ENCODE data around the gene HK3.

HK3 gene

DNA sequence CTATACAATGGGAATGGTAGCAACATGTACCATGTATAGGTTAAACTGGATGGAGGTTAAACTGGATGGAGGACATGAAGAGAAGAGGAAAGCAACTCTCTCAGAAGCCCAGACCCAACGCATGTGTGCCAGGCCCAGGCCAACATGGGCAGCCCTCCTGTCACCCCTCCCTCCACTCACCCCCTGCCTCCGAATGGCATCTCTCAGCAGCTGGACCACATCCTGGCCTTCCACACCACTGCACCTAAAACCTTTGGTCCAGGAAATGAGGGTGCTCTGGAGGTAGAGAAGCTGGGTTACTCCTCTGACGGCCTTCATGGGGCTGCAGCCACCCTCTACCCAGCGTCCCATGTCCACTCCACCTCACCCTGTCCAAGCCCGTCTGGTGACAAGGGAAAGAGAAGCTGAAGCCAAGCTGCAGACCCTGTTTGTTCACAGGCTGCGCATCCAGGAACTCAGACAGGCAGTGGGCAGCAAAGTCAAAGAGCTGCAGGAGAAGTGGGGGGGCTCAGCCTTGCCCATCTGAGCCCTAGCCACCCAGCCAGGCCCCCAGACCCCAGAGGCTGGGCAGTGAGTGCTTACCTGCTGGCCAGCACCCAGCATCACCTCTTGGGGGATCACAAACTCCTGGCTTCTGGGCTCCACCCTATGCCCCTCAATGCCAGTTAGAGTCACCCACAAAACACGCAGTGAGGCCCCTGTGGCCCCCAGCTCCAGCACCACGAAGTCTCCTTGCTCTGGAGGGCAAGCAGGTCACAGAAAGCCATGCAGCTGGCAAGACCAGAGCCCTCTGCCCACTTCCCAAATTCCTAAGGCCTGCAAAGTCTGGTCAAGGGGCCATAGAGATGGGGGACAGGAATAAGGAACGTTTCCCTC lies 8.5 kb downstream of the HK3 start:
- Histone ChIP-seq H3K4me3 (ENCODE audit: low read depth, low read length) (no peak overlapping the region), H3K9me3 (ENCODE audit: control insufficient read depth, insufficient read depth, low read length) (no peaks in the 10 kb centered on the region), H3K4me1 (ENCODE audit: control insufficient read depth, insufficient read depth, low read length) (no peaks in the 10 kb centered on the region), H3K9ac (ENCODE audit: low read depth, low read length) (no peak overlapping the region), H3K27ac (ENCODE audit: low read depth, low read length) (no peak overlapping the region), H3K36me3 (ENCODE audit: control insufficient read depth, insufficient read depth, low read length) (no peaks in the 10 kb centered on the region), H3K27me3 (ENCODE audit: control insufficient read depth, insufficient read depth, low read length) (no peaks in the 10 kb centered on the region)

- Histone ChIP-seq H3K9ac (ENCODE audit: low read depth, low read length) (no peak overlapping the region), H3K36me3 (ENCODE audit: control insufficient read depth, insufficient read depth, low read length) (no peaks in the 10 kb centered on the region), H3K27me3 (ENCODE audit: control insufficient read depth, insufficient read depth, low read length) (no peaks in the 10 kb centered on the region), H3K4me1 (ENCODE audit: control insufficient read depth, insufficient read depth, low read length) (no peaks in the 10 kb centered on the region), H3K4me3 (ENCODE audit: low read depth, low read length) (no peak overlapping the region), H3K9me3 (ENCODE audit: control insufficient read depth, insufficient read depth, low read length) (no peaks in the 10 kb centered on the region), H3K27ac (ENCODE audit: low read depth, low read length) (no peak overlapping the region)
These were observed 9.5 kb downstream of the HK3 start for GRCh38 chr5:176889321-176890280.

DNA sequence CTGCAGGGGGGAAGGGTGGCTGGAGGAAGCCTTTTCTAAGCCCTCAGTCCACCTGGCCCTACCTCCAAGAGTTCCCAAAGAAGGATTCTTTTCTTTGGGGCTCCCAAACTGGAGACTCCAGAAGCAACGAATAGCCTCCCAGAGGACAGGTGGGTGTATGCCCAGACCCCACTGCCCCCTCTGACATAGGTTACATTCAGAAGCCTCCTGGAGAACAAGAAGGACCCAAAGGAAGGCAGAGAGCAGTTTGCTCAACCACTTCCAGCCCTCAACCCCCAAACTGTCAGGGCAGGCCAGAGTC lies 10.3 kb downstream of the HK3 start:
- no peak overlapping the region for H3K9ac ChIP-seq (ENCODE audit: low read depth, low read length)
- H3K27ac ChIP-seq (ENCODE audit: low read depth, low read length): no peak overlapping the region
- no peaks in the 10 kb centered on the region for H3K27me3 ChIP-seq (ENCODE audit: control insufficient read depth, insufficient read depth, low read length)
- no peak overlapping the region for H3K4me3 ChIP-seq (ENCODE audit: low read depth, low read length)
- H3K4me1 ChIP-seq (ENCODE audit: control insufficient read depth, insufficient read depth, low read length): no peaks in the 10 kb centered on the region
- H3K9me3 ChIP-seq (ENCODE audit: control insufficient read depth, insufficient read depth, low read length): no peaks in the 10 kb centered on the region
- no peaks in the 10 kb centered on the region for H3K36me3 ChIP-seq (ENCODE audit: control insufficient read depth, insufficient read depth, low read length)

DNA sequence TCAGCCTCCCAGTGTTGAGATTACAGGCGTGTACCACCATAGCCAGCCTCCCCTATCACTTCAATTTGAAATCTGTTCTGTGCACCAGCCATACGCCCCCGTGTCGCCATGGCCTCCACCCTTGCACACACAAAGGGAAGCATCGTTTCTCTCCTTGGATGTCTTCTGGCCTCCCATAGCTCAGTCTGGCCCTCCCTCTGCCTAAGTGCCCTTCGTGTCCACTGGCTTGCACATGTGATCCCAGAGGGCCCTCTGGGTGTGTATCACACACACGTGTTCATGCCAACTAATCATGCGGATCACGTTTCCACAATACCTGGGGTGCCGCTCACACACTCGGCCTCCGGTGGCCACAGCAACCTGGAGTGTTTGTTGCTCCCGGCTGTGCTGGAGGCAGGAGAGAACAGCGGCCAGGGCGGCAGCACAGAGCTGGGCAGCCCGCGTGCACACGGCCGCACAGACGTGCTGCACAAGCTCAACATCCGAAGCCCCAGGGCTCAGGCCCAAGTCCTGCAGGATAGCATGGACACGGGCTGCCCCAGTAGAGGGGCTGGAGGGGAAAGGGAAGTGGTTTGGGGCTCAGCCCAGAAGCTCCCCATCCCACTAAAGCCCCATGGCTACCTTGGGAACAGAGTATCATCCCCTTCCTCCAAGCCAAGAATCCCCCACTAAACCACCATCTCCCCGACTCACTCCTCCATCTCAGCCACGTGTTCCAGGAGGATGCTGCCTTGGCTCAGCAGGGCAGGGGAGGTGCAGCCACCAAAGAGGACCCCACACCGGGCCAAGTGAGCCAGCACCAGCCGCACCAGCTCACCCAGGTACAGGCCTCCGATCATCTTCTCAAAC lies 10.9 kb downstream of the HK3 start:
- no peaks in the 10 kb centered on the region for H3K4me1 ChIP-seq (ENCODE audit: control insufficient read depth, insufficient read depth, low read length)
- H3K9ac ChIP-seq (ENCODE audit: low read depth, low read length): no peak overlapping the region
- no peak overlapping the region for H3K4me3 ChIP-seq (ENCODE audit: low read depth, low read length)
- no peaks in the 10 kb centered on the region for H3K9me3 ChIP-seq (ENCODE audit: control insufficient read depth, insufficient read depth, low read length)
- no peaks in the 10 kb centered on the region for H3K36me3 ChIP-seq (ENCODE audit: control insufficient read depth, insufficient read depth, low read length)
- H3K27me3 ChIP-seq (ENCODE audit: control insufficient read depth, insufficient read depth, low read length): no peaks in the 10 kb centered on the region
- no peak overlapping the region for H3K27ac ChIP-seq (ENCODE audit: low read depth, low read length)

DNA sequence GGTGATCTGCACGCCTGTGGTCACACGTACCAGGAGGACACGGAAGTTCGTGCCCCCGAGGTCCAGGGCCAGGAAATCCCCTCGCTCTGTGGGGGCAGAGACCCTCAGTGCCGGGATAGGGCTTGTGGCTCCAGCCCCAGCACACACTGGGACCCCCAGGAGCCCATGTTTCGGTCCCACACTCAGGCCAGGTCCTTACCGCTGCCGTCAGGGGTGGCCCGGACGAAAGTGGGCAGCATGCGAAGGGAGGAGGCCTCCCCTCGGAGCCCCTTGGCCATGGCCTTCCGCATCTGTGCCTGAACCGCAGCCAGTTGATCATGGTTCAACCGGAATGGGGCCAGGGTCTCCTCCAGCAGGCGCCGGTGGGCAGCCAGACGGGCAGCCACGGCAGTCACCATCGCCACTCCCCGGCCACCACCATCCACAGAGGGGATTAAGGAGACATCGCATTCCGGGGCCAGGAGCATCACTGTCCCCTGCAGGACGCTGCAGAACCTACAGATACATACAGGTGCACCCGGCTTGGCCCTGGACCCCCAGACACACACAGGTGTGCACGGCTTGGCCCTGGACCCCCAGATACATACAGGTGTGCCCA lies 11.8 kb downstream of the HK3 start:
- H3K27me3 ChIP-seq (ENCODE audit: control insufficient read depth, insufficient read depth, low read length): no peaks in the 10 kb centered on the region
- no peak overlapping the region for H3K27ac ChIP-seq (ENCODE audit: low read depth, low read length)
- H3K9ac ChIP-seq (ENCODE audit: low read depth, low read length): no peak overlapping the region
- no peaks in the 10 kb centered on the region for H3K9me3 ChIP-seq (ENCODE audit: control insufficient read depth, insufficient read depth, low read length)
- H3K4me1 ChIP-seq (ENCODE audit: control insufficient read depth, insufficient read depth, low read length): no peaks in the 10 kb centered on the region
- no peaks in the 10 kb centered on the region for H3K36me3 ChIP-seq (ENCODE audit: control insufficient read depth, insufficient read depth, low read length)
- no peak overlapping the region for H3K4me3 ChIP-seq (ENCODE audit: low read depth, low read length)

DNA sequence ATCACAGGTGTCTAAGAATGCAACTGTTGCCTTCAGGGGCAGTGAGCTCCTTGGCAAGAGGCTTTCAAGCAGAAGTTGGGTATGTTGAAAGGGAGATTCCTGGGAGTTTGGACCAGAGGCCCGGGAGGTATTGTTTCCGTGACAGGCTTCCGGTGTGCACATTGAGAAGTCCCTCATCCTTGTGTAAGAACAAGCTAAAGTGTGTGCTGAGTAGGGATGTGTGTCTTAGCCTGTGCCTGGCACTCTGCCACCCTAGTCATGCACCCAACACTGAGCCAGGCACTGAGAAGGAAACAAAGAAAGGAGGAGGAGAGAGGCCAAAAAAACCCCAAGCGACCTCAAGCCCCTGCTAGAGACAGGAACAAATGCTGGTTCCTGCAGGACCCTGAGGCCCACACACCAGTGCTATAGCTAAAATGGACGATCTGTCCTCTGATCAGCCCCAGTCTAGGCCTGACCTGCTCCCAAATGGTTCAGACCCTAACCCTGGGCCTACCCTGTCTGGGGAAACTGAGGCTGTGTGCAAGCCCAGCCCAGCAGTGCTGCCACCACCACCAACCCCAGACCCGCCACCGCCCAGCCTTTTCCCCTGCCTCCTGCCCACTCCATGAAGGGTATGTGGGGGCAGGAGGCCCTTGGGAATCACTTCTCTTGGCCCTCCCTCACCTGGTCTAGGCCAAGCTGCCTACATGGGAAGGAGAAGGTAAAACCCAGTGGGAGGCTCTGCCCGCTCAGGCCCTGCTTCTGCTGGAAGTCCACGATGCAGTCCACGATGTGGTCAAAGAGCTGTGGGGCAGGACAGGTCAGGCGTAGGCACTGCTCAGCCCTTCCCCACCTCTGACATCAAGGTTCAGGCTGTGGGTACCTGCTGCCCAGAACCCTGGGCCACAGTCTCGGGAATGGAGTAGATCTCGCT lies 12.6 kb downstream of the HK3 start:
- no peaks in the 10 kb centered on the region for H3K36me3 ChIP-seq (ENCODE audit: control insufficient read depth, insufficient read depth, low read length)
- H3K9ac ChIP-seq (ENCODE audit: low read depth, low read length): no peak overlapping the region
- no peaks in the 10 kb centered on the region for H3K4me1 ChIP-seq (ENCODE audit: control insufficient read depth, insufficient read depth, low read length)
- H3K27ac ChIP-seq (ENCODE audit: low read depth, low read length): no peak overlapping the region
- H3K4me3 ChIP-seq (ENCODE audit: low read depth, low read length): no peak overlapping the region
- H3K9me3 ChIP-seq (ENCODE audit: control insufficient read depth, insufficient read depth, low read length): no peaks in the 10 kb centered on the region
- no peaks in the 10 kb centered on the region for H3K27me3 ChIP-seq (ENCODE audit: control insufficient read depth, insufficient read depth, low read length)

- Histone ChIP-seq H3K27ac (ENCODE audit: low read depth, low read length) (no peak overlapping the region), H3K27me3 (ENCODE audit: control insufficient read depth, insufficient read depth, low read length) (no peaks in the 10 kb centered on the region)
These were observed 14.6 kb downstream of the HK3 start for GRCh38 chr5:176884571-176884890.

DNA sequence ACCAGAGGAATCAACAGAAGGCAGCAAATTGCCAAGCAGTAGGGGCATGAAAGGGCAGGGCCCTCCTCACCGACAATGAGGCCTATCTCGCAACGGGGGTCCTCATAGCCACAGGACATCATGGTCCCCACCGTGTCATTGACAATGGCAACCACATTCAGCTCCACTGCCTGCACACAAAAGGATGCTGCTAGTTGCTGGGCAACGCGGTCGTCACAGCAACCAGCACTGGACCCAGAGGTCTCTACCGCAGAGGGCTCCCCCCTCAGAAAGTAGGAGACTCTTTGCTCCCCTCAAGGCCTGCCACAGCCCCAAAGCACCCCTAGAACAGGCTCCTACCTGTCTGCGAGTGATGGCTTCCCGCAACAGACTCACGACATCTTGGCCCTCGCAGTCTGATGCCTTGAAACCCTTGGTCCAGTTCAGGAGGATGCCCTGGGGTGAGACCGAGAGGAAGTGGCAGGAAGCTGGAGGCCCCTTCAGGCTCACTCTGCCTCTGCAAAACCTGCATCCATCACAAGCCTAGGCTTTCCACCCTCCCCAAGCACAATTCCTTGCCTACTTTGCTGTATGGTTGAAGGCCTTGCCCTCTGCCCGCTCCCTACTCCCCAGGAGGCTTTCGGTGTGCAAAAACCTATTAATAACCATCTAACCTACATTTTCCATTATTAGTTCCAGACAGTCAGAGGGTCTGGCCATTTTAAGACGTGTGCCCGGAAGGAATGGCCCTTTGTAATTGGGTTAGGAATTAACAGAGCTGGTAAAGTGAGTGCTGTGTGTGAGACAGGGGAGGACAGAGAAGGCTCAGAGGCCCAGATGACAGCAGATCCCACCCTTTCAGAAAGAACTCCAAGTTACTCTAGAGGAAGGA lies 15.2 kb downstream of the HK3 start:
- Histone ChIP-seq H3K36me3 (ENCODE audit: control insufficient read depth, insufficient read depth, low read length) (no peaks in the 10 kb centered on the region), H3K27ac (ENCODE audit: low read depth, low read length) (no peak overlapping the region), H3K9ac (ENCODE audit: low read depth, low read length) (no peak overlapping the region), H3K27me3 (ENCODE audit: control insufficient read depth, insufficient read depth, low read length) (no peaks in the 10 kb centered on the region), H3K4me3 (ENCODE audit: low read depth, low read length) (no peak overlapping the region), H3K4me1 (ENCODE audit: control insufficient read depth, insufficient read depth, low read length) (no peaks in the 10 kb centered on the region), H3K9me3 (ENCODE audit: control insufficient read depth, insufficient read depth, low read length) (no peaks in the 10 kb centered on the region)

More at GRCh38 chr5:176884571-176884890, 14.6 kb downstream of the HK3 start:
- no peak overlapping the region for H3K9ac ChIP-seq (ENCODE audit: low read depth, low read length)
- H3K4me1 ChIP-seq (ENCODE audit: control insufficient read depth, insufficient read depth, low read length): no peaks in the 10 kb centered on the region
- no peaks in the 10 kb centered on the region for H3K9me3 ChIP-seq (ENCODE audit: control insufficient read depth, insufficient read depth, low read length)
- no peaks in the 10 kb centered on the region for H3K36me3 ChIP-seq (ENCODE audit: control insufficient read depth, insufficient read depth, low read length)
- H3K4me3 ChIP-seq (ENCODE audit: low read depth, low read length): no peak overlapping the region

DNA sequence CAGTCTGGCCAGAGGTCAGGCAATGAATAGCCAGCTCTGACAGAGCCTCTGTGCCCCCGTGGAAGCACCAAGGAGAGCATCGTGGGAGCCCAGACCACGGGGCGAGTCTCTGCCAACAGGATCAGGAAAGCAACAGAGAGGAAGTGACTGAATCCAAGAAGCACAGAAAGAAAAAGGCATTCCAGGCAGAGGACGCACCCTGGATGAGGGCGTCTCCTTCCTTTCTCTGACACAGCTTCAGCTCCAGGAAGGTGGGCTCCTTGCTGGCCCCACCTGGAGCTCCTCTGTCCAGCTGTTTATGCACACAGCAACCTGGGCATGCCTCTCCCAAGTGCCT lies 16.6 kb downstream of the HK3 start:
- H3K9ac ChIP-seq (ENCODE audit: low read depth, low read length): no peak overlapping the region
- H3K27me3 ChIP-seq (ENCODE audit: control insufficient read depth, insufficient read depth, low read length): no peaks in the 10 kb centered on the region
- H3K9me3 ChIP-seq (ENCODE audit: control insufficient read depth, insufficient read depth, low read length): no peaks in the 10 kb centered on the region
- no peak overlapping the region for H3K4me3 ChIP-seq (ENCODE audit: low read depth, low read length)
- no peaks in the 10 kb centered on the region for H3K4me1 ChIP-seq (ENCODE audit: control insufficient read depth, insufficient read depth, low read length)
- H3K27ac ChIP-seq (ENCODE audit: low read depth, low read length): no peak overlapping the region
- no peaks in the 10 kb centered on the region for H3K36me3 ChIP-seq (ENCODE audit: control insufficient read depth, insufficient read depth, low read length)
